HG03196 (cell line): ENCODE measurements around the gene NRM.
"Not testable (repeated sequence)": the region's sequence is repeated elsewhere in the genome, so short reads cannot be mapped to it uniquely, and the experiment has no call there.

Experiments used
- ATAC-seq: cut with Tn5 transposase; IDR thresholded peaks from one replicate; pipeline ENCODE4 v1.9.1; 2021; ENCODE audit not compliant: unreplicated experiment

The NRM gene

GRCh38 chr6:30672445-30673253 lies 18.1 kb downstream of the NRM start, which contains the start of gene DHX16:
TSS of gene DHX16 (minus strand) at chr6:30673006. CDS start at chr6:30672841, 165 bp downstream.
- ATAC-seq: peak; percentile 66

GRCh38 chr6:30670760-30671527 lies 19.8 kb downstream of the NRM start:
- ATAC-seq: no peak

- not testable (repeated sequence) for ATAC-seq
Measured at GRCh38 chr6:30666300-30666699, 24.5 kb downstream of the NRM start.

GRCh38 chr6:30664994-30665767 lies 25.6 kb downstream of the NRM start:
- ATAC-seq: no peak

- not testable (repeated sequence) for ATAC-seq
Measured at GRCh38 chr6:30657922-30658321, 32.9 kb downstream of the NRM start.

DNA sequence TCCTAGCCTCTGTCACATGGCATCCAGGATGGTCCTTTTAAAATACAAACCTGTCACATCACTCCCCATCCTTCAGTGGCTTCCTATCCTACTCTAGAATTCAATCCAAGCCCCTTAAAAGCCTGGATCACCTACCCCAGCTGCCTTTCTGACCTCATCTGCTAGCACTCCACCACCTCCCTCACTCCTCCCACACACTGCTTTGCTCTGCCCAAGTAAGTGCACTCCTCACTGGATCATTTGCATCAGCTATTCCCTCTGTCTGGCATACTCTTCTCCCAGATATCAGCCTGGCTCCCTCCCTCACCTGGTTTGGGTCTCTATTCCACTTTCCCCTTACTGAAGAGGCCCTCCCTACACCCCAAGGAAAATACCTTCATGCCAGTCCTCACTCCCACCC lies 33.3 kb downstream of the NRM start:
- no peak for ATAC-seq

DNA sequence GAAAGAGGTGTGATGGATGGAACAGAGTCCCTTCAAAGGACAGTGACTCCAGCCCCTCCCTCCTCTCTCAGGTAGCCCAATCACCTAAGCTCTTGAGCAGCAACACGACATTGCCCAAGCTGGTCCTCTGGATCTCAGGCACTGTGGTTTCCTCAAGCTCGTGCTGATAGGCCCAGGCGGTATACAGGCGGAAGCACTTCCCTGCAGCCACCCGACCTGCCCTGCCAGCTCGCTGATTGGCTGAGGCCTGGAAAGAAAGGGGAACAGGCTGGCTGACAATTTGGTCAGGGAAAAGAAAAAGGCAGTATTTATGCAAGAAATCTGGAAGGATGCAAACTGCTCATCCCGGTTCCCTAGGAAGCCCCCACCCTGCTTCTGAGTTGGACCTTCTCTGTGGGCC lies 34.3 kb downstream of the NRM start:
- no peak for ATAC-seq

- no peak for ATAC-seq
Measured at GRCh38 chr6:30655743-30656094, 35.1 kb downstream of the NRM start.

DNA sequence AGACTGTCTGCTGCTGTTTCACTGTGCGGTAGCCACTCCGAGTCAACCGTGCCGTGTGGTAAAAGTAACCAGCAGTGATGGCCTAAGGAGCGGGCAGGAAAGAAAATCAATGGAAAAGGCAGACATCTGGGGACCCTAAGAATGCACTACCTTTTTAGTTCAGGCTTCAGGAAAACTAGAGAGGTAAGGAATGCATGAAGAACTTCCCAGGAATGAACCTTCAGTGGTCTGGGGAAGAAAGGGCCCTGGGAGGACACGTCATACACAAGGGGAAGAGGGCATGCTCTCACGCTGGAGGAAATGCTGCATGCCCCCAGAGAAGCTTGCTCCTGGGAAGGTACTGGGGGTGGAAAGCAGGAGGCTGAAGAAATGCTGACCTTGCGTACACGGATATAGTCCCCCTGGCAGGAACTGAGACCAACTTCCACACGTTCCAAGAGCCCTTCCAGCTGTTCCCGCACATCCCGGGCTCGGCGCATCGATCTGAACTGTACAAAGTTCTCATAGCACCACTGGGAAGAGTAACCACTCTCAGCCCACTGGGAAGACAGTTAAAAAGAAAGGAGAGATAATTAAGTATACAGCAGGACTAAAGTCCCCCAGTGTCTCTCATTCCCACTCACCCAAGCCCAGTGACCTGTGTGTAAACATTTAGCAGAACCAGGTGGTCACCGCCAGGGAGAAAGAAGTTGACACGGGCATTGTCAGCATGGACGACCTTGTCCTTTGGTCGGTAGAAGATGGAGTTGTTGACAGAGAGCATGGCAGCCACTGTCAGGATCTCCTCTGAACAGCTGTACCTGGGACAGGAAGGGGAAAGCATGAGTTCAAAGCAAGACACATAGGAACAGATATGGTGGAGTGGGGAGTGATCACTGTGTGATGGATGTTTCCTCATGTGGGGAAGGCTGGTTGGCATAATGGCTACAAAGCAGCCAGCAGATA lies 35.7 kb downstream of the NRM start:
- ATAC-seq: no peak

DNA sequence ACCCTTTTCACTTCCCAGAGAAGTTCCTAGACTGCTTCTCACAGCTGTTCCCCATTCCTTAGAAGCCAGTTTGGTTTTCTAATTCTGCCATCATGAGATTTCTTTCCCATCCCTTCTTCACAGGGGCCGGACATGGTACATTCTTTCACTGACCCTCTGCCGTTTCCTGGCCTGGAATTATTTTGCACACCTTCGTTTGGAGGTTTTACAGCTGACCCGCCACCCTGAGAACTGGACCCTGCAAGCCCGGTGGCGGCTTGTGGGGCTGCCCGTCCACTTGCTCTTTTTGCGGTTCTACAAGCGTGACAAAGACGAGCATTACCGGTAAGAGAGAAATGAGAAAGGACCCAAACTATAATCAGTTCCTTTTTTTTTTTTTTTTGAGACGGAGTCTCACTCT lies 39.6 kb downstream of the NRM start:
- no peak for ATAC-seq

DNA sequence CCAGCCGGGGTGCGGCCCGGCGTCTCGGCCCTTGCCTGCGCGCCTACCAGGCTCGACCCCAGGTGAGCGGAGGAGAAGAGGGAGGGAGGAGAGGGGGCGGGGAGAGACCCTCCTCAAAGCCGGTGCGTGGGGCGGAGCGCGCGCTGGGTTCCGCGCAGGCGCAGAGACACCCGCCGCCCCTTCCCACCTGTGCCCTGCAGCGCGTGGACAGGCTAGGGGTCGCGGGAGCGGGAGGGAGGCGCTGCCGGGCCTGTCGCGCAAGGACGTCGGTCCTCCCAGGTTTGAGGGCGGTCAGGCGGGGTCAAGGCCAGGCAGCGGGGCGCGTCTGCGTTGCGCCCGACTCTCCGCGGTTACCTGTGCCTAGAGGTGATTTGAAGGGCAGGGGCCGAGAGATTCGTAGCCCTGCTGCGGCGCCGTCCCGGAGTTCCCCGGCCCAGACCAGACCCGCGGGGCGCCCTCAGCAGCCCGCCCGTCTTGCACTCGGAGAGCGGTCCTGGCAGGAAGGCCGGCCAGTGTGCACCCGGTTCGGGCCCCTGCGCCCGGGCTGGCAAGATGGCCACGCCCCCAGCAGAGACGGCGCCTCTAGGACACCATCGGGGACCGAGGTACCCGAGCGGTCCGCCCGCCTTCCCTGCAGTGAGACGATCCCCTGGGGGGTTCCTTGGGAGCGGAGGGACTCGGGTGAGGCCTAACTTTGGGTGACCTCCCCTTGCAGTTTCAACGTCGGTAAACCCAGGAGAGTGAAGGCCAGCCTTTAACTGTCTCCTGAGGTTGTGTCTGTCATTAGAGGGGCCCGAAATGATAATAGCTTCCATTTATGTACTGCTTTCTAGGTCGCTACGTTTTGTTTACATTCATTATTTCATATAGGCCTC lies 43.3 kb downstream of the NRM start:
- peak; percentile 51 for ATAC-seq

- ATAC-seq: peak; percentile 44
Measured at GRCh38 chr6:30646450-30647241, 44.1 kb downstream of the NRM start, which contains the start of gene C6orf136. TSS of gene C6orf136 (plus strand) at chr6:30647133. CDS start at chr6:30647232, 99 bp downstream.

GRCh38 chr6:30645989-30646388 lies 44.8 kb downstream of the NRM start:
- ATAC-seq: no peak

DNA sequence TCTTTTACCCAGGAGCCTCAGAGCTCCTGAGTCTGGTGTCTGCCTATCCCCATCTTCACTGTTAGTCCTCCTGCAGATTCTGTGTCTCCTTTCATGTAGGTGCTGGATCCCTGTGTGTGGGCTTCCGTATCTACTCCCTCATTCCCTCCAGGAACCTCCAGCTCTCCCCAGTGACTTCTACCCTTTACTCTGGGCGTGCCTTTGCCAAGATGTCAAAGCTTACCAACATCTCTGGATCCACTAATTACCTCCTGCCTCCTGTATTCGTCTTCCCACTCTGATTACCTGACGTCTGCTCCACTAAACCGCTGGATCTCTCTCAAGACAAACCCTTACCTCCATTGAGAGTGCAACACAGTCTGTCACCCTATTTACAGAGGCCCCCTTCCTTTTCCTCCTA lies 46.0 kb downstream of the NRM start:
- ATAC-seq: no peak

DNA sequence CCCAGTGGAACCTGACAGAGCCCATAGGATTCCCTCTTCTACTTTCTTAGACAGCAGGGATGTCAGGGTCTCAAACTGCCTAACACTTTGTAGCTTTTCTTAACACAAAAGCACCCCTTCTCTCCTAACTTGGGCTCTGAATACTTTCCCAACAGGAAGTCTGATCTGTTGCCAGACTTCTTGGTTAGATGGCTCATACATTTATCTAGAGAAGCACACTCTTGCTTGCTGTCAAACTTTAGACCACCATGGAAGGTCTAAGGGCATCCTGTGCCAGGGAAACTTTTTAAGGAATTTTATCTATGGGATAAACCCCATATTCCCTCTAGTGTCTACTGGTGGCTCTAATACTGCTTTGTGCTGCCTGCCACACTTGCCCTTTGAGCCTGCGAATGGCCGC lies 47.1 kb downstream of the NRM start:
- ATAC-seq: no peak

DNA sequence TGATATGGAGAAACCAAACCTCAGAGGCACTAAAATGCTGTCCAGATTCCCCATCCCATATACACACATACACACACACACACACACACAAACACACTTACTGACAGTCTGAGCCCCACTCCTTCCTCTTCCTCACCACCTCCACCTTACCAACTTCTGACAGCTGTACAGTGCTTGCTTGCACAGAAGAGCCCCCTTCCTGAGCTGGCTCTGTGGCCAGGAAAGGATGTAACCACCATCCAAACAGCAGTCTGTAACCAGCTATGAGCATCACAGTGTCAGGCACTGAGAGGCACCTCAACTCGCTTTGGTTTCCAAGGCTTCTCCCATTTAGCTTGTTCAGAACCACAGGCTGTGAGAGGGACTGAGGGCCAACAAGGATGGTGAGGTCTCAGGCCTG lies 49.7 kb downstream of the NRM start:
- ATAC-seq: no peak

DNA sequence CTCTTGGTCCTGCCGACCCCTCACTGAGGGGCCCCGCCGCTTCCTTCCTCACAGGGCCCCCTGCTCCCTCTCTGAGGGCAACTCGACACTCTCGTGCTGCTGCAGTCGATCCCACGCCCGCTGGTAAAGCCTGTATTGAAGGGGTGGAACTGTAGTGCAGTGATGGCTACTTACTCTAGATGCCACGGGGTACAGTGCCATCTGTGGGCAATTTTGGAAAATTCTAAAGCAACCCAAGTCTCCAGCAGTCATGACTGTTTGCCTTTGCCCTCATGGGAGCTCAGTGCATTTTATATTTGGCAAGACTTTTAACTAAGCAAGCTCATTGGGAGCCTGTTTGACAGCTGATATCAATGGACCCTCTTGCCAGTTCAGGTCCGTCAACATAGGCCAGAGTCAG lies 50.3 kb downstream of the NRM start:
- ATAC-seq: no peak
